NCI-H187 (cell line): Measurements from ENCODE around the gene PIMREG.

Experiments
- DNase-seq, 2 experiments: peaks; one replicate each; lab custom pipeline; 2025; lab: John Stamatoyannopoulos, UW

The PIMREG gene

DNA sequence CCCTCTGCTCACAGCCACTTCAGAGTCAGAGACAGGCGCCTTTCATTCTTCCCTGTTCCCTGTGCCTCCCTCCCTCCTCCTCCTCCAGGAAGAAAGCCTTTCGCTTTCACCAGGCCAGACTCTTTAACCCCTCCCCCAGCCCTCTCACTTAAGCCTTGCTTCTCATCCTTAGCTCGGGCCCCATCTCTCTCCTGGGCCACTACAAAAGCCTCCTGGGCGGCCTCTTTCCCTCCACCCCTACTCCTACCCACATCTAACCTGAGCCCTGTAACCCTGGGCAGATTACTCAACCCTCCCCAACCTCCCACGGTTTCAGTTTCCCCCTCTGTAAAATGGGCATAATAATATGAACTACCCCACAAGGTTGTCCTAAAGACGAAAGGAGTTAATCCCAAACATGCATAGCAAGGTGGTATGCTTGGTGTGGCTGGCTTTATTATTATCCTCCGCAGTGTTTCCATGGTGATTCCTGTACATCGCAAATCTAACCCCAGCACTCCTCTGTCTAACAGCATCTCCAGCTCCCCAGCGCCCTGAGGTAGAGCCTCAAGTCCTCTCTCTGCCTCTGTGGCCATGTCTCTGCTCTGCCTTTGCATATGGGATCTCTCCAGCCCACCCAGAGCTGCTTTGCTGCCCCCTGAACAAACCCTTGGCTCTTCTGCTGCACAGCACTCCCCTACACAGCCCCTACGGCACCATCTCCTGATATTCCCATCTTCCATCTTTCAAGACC lies 17.7 kb downstream of the PIMREG start:
- DNase-seq, result no peak

DNA sequence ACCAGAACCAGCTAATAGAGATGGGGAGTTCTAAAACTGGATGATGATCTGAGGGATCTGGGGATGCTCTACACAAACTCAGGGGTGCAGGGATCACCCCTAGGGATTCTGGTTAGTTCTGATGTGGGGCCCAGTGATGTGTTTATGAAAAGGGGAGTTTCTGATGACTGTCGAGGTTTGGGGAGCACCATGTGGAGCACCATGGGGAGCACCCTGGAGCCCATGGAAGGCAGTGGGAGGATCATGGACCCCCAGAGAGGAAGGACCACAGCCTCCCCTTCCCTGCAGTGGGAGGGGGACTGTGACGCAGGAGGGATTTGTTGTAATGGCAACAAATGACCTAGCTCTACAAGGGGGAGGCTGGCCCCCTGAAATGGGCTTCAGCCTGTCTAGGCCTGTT lies 18.4 kb downstream of the PIMREG start:
- DNase-seq, result no peak

GRCh38 chr17:6463616-6464445 lies 19.6 kb downstream of the PIMREG start:
- no peak for DNase-seq

DNA sequence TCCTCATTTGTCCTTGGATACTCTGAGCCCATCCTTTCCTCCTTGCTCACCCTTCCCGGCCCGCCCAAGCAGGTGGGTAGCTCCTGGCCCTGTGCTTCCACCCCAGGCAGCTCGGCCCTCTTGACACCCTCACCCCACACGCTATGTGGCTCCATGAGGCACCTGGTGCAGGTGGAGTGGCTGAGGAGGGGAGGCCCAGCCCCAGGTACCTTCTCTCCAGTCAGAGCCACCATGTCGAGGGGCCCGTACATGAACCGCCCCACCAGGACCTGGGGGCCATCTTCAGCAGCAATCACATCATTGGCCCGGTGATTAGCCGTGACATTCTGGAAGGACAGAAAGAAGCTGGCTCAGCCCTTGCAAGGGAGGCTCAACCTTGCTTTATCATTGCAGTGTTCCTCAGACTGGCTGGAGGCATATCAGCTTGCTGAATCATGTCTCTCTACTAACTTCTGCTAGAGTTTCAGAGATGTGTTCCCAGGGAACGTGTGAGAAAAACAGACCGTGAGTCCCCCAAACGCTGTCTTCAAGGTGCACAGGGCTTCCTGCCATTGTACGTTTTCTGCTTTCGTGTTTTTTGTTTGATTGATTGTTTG lies 20.3 kb downstream of the PIMREG start:
- no peak for DNase-seq

GRCh38 chr17:6465206-6466003 lies 21.1 kb downstream of the PIMREG start:
- DNase-seq, result no peak

GRCh38 chr17:6467567-6467966 lies 23.3 kb downstream of the PIMREG start:
- DNase-seq, result no peak

DNA sequence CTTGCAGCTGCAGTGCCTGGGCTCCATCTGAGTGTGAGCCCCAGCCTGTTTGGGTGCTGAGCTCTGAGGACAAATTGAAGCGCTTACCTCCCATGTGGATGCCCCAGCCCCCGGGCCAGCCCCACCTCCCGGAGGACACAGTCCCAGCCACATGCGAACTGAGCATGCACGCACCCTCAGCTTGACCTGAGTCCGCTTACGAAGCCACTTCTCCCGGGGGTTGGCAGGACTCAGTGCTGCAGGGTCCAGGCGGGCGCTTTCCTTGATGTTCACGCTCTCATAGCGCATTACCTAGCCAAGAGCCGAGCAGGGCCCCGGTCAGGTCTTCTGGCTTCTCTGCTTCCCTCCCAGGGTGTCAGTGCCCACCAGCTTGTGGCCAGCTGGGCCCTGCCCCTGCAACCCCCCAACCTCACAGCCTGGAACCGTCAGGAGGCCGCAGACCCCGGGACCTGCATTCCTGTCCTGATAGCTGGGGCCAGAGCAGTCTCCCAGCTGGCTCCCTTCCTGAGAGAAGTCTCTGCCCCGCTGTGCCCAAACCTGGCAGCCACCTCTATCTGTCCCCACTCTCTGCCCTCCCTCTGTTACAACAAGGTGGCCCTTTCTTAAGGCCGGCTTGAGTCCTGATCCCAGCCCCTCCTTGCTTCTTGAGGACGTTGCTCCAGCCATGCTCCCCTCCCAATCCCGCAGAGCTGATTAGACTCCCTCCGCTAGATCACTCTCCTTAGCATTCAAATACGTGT lies 24.0 kb downstream of the PIMREG start:
- no peak for DNase-seq

DNA sequence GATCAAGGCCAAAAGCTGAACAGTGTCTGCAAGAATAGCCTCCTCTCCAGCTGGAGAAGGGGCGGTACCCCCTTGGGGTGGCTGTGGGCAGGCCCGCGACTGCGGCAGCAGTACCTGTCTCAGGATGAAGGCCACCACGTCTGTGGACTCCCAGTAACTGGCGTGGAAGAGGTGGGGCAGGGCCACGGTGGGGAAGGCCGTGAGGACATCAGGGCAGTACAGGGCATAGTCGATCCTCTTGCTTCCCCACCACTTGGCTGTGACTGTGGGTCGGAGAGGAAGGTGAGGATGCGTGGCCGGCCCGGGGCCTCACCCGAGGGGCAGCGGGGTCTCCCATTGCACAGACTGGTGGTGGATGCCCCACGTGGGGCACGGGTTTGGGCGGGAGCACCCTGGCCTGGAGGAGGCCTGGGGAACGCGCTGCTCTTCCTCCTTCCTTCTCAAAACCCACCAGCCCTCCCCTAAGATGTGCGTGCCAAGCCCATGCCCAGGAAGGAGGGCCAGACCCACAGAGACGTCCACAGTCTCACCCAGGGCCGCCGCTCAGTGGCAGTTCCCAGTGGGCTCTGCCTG lies 26.0 kb downstream of the PIMREG start:
- DNase-seq, result no peak

- no peak for DNase-seq
Observed at GRCh38 chr17:6470751-6471521, 26.7 kb downstream of the PIMREG start.

DNA sequence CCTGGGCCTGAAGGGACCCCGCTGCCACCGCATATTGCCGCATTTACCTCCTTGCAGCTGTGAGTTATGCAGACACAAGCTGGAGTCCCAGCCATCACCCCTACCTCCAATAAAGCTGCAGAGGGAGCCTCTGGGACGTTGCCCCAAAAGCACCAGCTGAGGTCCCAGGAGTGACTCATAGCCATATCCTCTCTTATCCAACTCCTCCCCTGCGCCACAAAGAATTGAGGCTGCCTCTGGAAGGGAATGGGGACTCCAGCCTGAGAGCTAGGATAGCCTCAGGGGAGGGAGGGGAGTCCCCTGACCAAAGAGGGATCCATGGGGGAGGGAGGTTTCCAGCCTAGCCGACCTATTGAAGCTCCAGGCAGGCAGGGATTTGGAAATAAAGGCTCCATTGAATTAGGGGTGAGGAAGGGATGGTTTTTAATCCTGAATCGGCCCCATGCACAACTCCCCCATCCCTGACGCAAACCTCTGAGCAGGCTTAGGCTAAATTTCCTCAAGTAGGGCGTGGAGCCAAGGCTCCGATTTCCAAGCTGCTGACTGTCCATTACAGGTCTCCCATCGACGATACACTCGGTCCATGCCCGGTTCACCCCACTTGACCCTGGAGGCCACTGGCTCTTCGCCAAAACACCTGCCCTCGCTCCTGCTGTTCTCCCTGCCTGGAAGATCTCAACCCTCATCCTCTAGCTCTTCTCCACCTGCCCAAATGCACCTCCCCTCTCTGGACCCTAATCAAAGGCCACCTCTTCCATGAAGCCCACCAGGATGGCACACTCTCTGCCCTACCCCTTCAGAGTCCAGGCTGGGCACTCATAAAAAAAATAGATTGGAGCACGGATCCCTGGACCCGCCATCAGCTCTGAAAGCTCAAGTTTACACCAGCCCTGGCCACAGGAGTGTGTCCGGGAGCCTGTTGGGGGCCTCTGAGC lies 27.5 kb downstream of the PIMREG start:
- DNase-seq, result no peak

- DNase-seq, result no peak
Observed at GRCh38 chr17:6472517-6472916, 28.3 kb downstream of the PIMREG start.

DNA sequence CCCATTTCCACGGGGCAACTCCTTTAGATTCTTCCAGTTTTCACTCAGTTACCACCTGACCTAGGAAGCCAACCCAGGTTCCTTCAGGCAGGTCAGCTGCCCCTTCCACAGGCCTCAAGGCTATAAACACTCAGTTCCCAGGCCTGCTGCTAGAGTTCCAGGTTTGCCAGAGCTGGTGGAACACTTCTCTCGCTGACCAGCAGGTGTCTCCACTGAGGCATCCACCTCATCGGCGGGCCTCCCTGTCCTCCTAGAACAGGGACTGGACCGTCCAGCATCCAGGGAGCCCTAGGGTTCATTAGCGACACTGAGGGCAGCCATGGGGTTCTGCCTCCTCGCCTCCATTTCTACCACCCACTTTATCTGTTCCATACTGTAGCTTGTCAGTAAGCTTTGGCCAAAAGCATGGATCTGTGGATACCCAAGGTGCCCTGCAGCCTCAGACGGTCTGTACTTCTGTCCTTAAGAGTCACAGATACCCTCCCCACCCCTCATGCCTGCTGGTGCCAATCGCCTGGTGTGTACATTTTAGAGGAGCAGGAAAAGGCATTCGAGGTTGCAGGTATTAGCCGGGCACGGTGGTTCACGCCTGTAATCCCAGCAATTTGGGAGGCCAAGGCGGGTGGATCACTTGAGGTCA lies 29.0 kb downstream of the PIMREG start:
- DNase-seq, result no peak

- no peak for DNase-seq
Observed at GRCh38 chr17:6474376-6474775, 30.1 kb downstream of the PIMREG start.

DNA sequence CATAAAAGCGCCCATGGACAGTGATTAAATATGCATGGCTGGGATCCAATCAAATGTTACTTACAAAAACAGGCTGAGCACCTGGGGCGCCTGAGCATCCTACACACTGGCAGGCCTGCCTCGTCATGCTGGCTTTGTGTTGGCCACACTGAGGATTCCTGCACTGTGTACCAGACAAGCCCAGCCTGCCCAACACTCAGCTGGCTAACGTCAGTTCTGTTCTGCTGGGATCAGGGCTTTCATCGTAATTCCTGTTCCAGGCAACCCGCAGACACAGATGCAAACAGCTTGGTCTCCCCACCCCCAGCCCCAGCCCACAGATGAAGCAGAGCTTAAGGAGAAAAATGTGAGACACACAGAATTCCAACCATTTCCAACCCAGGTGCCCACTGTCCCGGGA lies 30.7 kb downstream of the PIMREG start:
- no peak for DNase-seq

DNA sequence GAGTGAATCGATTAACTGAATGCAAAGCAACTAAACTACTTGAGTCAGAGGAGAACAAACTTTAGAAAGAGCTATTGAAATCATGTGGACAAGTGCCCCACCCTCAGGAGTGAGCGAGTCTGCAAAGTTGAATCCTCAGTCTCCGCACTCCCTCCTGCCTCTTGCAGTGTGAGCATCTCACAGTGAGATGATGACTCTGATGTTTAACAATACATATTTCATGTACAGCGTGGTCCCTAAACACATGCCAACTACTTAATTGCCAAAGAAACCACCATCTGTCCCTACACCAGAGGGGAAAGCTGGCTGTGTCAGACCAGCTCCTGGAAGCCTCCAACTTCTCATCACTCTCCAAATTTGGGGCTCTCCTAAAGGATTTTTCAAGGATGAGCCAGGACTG lies 31.2 kb downstream of the PIMREG start:
- DNase-seq, result no peak

DNA sequence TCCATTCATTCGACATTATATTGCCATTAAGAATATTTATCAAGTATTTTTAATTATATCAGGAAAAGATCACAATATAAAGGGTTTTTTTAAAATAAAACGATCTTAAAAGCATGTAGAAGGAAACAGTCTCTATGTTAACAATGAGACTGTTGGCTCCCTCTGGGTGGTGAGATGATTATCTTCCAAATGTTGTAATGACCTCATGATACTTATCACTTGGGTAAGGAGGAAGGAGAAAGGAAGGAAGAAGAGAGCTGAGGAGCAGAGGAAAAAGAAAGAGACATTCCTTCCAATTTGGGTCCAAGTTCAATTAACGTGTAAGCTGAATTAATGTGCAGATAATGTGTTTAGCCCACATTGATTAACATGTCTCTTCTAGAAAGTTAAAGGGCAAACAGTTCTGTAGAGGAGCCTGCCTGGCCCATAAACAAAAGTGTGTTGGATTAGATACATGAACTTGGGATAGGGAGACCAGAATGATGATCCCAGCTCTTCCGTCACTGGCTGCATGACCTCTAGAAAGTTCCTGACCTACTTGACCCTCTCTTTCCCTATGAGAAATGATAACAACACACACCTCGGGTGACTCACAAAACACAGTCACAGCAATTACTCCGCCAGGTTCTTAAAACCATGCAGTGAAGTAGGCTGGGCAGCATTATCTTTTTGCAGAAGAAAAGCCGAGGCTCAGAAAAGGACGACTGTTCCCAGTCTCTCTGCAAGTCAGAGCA lies 32.0 kb downstream of the PIMREG start:
- DNase-seq, result no peak

DNA sequence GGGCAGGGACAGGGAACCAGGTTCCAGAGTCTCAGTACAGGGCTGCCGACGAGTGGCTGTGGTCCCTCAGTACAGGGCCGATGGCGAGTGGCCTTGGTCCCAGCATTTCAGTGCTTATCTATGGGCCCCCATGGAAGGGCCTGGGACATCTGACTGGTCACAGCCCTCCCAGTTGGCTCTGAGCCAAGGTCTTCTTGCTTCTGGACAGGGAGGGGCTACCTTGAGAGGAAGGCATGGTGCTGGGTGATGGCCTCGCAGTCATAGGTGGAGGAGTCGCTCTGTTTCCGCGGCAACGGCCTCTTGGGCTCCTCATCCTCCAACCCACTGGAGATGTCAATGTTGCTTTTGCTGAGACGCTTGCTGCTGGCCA lies 32.5 kb downstream of the PIMREG start:
- no peak for DNase-seq

DNA sequence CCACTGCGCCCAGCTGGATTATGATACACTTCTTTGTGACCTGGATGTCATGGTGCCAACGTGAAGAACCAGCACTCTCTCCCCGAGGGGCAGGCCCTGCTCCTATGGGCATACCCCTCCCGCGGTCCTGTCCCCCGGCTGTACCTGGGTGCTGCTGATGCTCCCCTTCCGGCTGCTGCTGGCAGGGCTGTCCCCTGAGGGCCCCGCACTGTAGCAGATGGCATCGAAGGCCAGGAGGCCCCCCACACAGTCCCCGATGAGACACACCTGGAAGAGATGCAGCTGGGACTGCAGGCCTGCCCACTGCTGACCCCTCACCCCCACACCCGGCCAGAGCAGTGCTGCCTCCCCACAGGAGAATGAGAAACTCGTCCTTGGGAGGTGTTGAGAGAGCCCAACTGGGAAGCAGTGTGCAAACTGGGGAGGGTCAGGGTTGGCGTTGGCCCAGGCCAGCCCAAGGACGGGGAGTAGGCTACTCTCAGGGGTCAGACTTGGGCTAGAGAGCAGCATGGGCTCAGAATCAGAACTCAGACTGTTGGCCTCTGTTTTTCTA lies 33.7 kb downstream of the PIMREG start:
- DNase-seq, result no peak
